Pancreas (tissue), 10 donors: ENCODE data around the gene BRSK2. TPM values are rescaled to one million over a fixed set of nuclear protein-coding genes. Genes with fewer than 3 reads are reported as not detected.

ENCODE experiments used
- ATAC-seq, 4 donors: fragments of 200-7000 bp; cut with Tn5 transposase; one replicate each; pipeline versions ENCODE4 v1.8.0 to v1.9.1; 2020; ENCODE audit warnings: mild to moderate bottlenecking in 4 of 4, moderate library complexity in 4 of 4
- DNase-seq, 6 donors: peaks; one replicate each; pipeline ENCODE4 v3.0.0-alpha.2; 2020
- FAIRE-seq: peaks from 2 replicates; lab custom pipeline; 2012; peaks lifted over from hg19 to GRCh38; lab: Jason Lieb, UNC
- H3K27ac ChIP-seq, 4 donors: fragments of 200-600 bp; sonication (generic); 1 replicate in 3 of 4; 2 replicates in 1 of 4; pipeline versions ENCODE4 v1.5.0 to v1.8.0; 2020
- H3K27me3 ChIP-seq, 4 donors: fragments of 200-600 bp; one replicate each; pipeline ENCODE4 v1.8.0; 2021
- H3K36me3 ChIP-seq, 3 donors: fragments of 200-600 bp; sonication (generic) in 1 of 3; one replicate each; pipeline versions ENCODE4 v1.5.0 to v1.8.0; 2020 to 2021
- H3K4me1 ChIP-seq, 3 donors: fragments of 200-600 bp; one replicate each; pipeline ENCODE4 v1.8.0; 2021
- H3K4me3 ChIP-seq, 4 donors: fragments of 200-600 bp; sonication (generic) in 2 of 4; one replicate each; pipeline versions ENCODE4 v1.5.0 to v1.8.0; 2020 to 2021
- H3K9me3 ChIP-seq, 4 donors: fragments of 200-600 bp; one replicate each; pipeline ENCODE4 v1.8.0; 2021
- CTCF ChIP-seq, 4 donors: fragments of 200-600 bp; sonication (generic) in 3 of 4; IDR thresholded peaks; one replicate each; pipeline versions ENCODE4 v1.5.0 to v1.8.0; 2021; ENCODE audit warnings: antibody characterized with exemption in 4 of 4
- WGBS, 2 donors: extraction: QIAGEN DNeasy Blood & Tissue Kit; methylation state at CpG; one replicate each; pipeline ENCODE4 v1.1.7; 2013; 5-methylcytosine and 5-hydroxymethylcytosine counted together
- intact Hi-C, 3 donors: fragments of 100-400 bp; cut with DNase I; formaldehyde crosslinking; loops; one replicate each; pipeline versions ENCODE4 v1.11.1 to v1.14.2; 2022
- polyA plus RNA-seq, 2 donors: library from polyadenylated mRNA; stranded (reverse); fragments of 200-250 nt; gene quantifications; one replicate each; pipeline ENCODE4 v1.2.3, GENCODE V29; 2013
- total RNA-seq, 6 donors: library from RNA; stranded (reverse); fragmentation: NEBNext Ultra II Directional in 4 of 6; extraction: Animal tissue kit (Norgen Biotek cat#: 25700) in 4 of 6; gene quantifications; one replicate each; pipeline versions ENCODE4 v1.2.1 to v1.2.4, GENCODE V29; 2021 to 2023
- donor health status: healthy with polysubstance abuse.
- donor health status: DM: no; HTN: no; CAD: no; lungs with moderate emphysema.
- donor health status: DM: no; HTN: no; CAD: no.
- donor health status: control.
- donor health status: control.
- donor health status: Bipolar disorder and iron deficiency.
- donor health status: DM: yes; HTN: yes; CAD: no.
- donor health status: DM: no; HTN: no; CAD: no.
- donor health status: DM: no; HTN: no; CAD: no.
- donor health status: DM: yes; HTN: yes; CAD: no.

BRSK2 gene
- total and polyA plus RNA-seq, 8 donors: 44.2 to 215 (median 70.9) TPM

- no peak for TF ChIP-seq CTCF (IDR thresholded peaks at IDR 0.05)
- FAIRE-seq (no peak), DNase-seq (peak in 1 of 6 donors; percentile 41), ATAC-seq (peak in 3 of 4 donors; percentile 23 to 59 (median 28))
- Histone ChIP-seq H3K27ac (no peak overlapping the region), H3K4me3 (no peak overlapping the region), H3K9me3 (no peaks in the 10 kb centered on the region), H3K4me1 (peaks cover 0 to 2% (median 0%) of the 10 kb centered on the region in 3 donors), H3K36me3 (no peaks in the 10 kb centered on the region), H3K27me3 (no peaks in the 10 kb centered on the region)
- intact Hi-C loops: no loop called here
- WGBS, 2 donors: 69 to 78% methylated on average over 20 of the region's 20 CpGs
Measured at GRCh38 chr11:1502954-1503707, 113.4 kb downstream of the BRSK2 start.

GRCh38 chr11:1503708-1504104 is 114.0 kb downstream of the BRSK2 start:
- FAIRE-seq (no peak), ATAC-seq (peak; percentile 18 to 77 (median 54)), DNase-seq (peak in 3 of 6 donors; percentile 41 to 80 (median 41))
- Histone ChIP-seq H3K27me3 (no peaks in the 10 kb centered on the region), H3K4me3 (no peak overlapping the region), H3K9me3 (no peaks in the 10 kb centered on the region), H3K27ac (no peak overlapping the region), H3K36me3 (no peaks in the 10 kb centered on the region), H3K4me1 (peaks cover 0 to 2% (median 0%) of the 10 kb centered on the region in 3 donors)
- intact Hi-C loops: no loop called here
- 42 to 59% methylated on average over 14 of the region's 14 CpGs for WGBS, 2 donors
- no peak for TF ChIP-seq CTCF (IDR thresholded peaks at IDR 0.05)

GRCh38 chr11:1504138-1504537 is 114.4 kb downstream of the BRSK2 start:
- WGBS, 2 donors: 68 to 75% methylated on average over 9 of the region's 9 CpGs
- no peaks in the 10 kb centered on the region for H3K36me3 ChIP-seq
- no peak for DNase-seq
- H3K4me3 ChIP-seq: no peak overlapping the region
- peak; percentile 7 to 43 (median 24) for ATAC-seq
- no peaks in the 10 kb centered on the region for H3K27me3 ChIP-seq
- H3K4me1 ChIP-seq: peaks cover 0 to 2% (median 0%) of the 10 kb centered on the region in 3 donors
- TF ChIP-seq CTCF (IDR thresholded peaks at IDR 0.05): no peak
- intact Hi-C loops: no loop called here
- FAIRE-seq: no peak
- no peaks in the 10 kb centered on the region for H3K9me3 ChIP-seq
- no peak overlapping the region for H3K27ac ChIP-seq

GRCh38 chr11:1504581-1505290 is 115.0 kb downstream of the BRSK2 start:
- H3K4me1 ChIP-seq: peaks cover 0 to 2% (median 0%) of the 10 kb centered on the region in 3 donors
- TF ChIP-seq CTCF (IDR thresholded peaks at IDR 0.05): no peak
- intact Hi-C loops: no loop called here
- H3K27me3 ChIP-seq: no peaks in the 10 kb centered on the region
- no peaks in the 10 kb centered on the region for H3K9me3 ChIP-seq
- H3K4me3 ChIP-seq: no peak overlapping the region
- FAIRE-seq (no peak), DNase-seq (peak in 1 of 6 donors; percentile 15), ATAC-seq (no peak)
- 94 to 96% methylated on average over 28 of the region's 28 CpGs for WGBS, 2 donors
- no peaks in the 10 kb centered on the region for H3K36me3 ChIP-seq
- H3K27ac ChIP-seq: no peak overlapping the region
